GM21447 (cell line): ENCODE measurements around the gene IL1R1.

Source experiments
- ATAC-seq: cut with Tn5 transposase; IDR thresholded peaks from one replicate; pipeline ENCODE4 v1.9.1; 2021; ENCODE audit not compliant: unreplicated experiment

IL1R1 gene

GRCh38 chr2:102168026-102168771 is 25.7 kb downstream of the IL1R1 start:
- no peak for ATAC-seq

GRCh38 chr2:102171946-102172345 is 29.4 kb downstream of the IL1R1 start:
- ATAC-seq, result no peak

DNA sequence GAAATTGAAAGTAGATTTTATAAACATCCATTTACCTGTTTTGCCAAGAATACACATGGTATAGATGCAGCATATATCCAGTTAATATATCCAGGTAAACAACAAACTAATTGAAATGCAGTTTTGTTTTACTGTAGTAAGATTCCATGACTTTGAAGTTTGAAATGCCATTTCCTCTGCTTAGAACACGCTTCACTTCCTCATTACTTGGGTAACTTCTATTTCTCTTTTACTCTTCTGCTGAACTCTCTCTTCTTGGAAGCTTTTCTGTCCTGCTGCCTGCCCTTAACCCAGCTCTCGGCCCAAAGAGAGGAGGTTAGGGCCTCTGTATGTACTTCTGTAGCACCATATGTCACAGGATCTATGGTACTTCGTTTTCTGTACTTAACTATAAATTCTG is 30.2 kb downstream of the IL1R1 start:
- no peak for ATAC-seq

DNA sequence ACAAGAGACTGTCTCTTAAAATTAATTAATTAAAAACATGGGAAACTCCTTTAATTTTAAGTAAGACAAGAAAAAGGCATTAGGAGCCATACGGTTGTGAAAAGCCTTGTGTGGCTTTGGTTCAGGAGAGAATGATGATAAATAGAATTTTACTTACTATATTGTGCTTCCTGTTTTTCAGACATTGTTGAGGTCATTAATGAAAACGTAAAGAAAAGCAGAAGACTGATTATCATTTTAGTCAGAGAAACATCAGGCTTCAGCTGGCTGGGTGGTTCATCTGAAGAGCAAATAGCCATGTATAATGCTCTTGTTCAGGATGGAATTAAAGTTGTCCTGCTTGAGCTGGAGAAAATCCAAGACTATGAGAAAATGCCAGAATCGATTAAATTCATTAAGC is 33.6 kb downstream of the IL1R1 start:
- no peak for ATAC-seq

GRCh38 chr2:102177814-102178478 is 35.4 kb downstream of the IL1R1 start:
- ATAC-seq, result no peak

DNA sequence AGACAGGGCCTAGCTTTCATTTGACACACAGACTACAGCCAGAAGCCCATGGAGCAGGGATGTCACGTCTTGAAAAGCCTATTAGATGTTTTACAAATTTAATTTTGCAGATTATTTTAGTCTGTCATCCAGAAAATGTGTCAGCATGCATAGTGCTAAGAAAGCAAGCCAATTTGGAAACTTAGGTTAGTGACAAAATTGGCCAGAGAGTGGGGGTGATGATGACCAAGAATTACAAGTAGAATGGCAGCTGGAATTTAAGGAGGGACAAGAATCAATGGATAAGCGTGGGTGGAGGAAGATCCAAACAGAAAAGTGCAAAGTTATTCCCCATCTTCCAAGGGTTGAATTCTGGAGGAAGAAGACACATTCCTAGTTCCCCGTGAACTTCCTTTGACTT is 36.5 kb downstream of the IL1R1 start:
- ATAC-seq, result no peak

GRCh38 chr2:102179788-102180686 is 37.5 kb downstream of the IL1R1 start:
- ATAC-seq, result no peak

DNA sequence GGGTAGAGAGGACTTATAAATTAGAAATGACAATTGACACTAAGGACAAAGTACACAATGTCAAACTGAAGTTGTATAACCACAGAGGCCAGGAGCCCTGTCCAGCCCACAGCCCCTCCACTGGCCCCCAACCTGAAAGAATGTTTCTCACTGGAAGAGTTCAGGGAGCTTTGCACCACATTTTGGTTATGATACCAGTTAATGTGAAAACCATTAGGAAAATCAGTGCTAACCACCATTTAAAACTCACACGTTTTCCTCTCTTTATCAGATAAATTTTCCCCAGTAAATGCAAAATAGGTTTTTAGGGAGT is 38.1 kb downstream of the IL1R1 start:
- no peak for ATAC-seq

DNA sequence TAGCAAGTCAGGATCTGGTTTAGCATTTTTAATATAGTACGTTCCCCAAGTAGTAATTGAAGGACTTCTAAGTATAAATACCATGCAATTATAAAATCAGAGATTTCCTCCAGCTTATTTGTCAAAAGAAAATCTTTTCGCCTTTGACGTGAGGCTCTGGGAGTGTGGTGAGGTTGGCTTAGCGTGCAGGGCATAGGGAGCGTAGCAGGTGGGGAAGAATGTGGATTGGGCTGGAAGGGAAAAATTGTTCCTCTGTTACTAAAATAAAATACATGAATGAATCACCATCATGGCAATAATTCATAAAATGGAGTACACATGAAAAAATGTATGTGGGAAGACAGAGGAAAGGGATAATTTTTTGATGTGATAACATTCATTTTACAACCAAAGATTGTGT is 38.8 kb downstream of the IL1R1 start:
- no peak for ATAC-seq

DNA sequence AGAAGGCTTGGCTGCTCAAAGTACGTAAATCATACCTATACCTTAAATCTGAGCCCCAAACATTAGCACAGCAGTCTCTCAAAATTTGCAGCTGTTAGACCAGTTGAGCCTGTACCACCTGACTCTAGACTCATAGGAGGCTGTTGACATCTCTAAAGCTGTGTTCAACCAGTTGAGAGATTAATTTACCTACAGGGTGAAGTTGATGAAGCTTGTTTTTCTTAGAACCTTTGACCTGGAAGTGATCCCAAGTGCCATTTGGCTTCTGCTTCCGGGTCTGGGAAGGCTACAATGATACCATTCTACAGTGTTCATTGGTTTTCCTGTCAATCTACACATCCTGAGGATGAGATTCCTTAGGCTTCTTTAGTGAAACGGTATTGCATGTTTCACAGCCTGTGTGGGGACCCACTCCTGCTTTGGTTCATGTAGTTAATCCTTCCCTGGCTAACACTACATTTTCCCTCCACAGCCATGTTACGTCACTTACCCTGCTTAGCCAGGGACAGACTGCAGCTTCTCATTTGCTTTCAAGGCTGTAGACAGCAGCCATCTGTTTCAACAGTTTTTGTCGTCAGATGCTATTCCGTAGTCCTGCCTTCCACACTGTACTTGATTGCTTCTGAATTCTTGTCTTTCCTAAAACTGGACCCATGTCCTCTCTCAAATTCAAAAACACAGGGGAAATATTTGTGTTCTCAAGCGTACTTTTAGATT is 39.5 kb downstream of the IL1R1 start:
- no peak for ATAC-seq

DNA sequence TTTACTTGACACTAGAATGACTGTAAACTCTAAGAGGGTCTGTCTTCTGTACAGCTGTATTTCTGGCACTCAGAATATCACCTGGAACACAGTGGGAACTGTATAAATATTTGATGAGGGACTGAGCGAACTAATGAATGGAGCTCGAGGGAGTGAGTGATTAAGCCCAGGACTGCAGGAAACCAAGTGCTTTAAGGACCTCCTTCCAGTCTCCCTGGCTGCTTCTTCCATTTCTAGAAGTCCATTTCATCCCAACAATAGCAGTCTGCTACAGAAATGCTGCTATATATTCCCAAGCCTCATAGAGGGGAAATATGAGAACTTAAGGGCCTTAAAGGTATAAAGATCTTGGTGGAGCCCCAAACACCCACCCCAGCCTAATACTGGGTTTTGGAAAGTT is 41.5 kb downstream of the IL1R1 start:
- no peak for ATAC-seq

- no peak for ATAC-seq
These were observed 42.0 kb downstream of the IL1R1 start for GRCh38 chr2:102184568-102184967.

- ATAC-seq, result no peak
These were observed 42.8 kb downstream of the IL1R1 start for GRCh38 chr2:102185347-102185746.

DNA sequence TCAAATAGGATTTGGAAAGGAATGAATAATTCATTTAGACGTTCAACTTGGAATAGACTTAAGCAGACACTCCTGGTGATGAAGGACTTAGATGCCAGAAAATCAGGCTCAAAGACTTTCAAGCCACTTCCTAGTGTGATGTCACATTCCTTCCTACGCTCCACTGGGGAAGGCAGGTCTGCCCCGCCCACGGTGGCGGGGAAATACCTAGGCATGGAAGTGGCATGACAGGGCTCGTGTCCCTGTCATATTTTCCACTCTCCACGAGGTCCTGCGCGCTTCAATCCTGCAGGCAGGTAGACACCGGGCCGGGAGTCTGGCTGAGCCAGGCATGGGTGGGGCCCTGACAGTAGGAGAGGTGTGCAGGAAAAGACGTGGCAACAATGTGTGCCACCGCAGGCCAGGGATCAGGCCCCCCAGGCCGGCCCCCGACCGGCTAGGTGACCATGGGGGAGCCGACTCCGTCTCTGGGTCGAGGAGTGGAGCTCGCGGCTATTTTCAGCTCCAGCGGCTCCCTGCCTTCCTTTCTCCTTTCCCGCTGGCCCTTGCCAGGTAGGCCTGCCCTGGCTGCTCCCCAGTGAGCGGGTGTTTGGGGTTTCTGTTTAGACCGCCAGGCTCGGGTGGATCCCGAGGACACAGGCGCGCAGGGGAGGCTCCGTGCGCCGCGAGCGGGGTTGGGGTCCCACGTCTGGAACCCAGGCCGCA is 44.4 kb downstream of the IL1R1 start, which contains the start of gene IL1RL2:
Gene IL1RL2 (plus strand): TSS at position 233 of the 705 bp plus-strand sequence. CDS start 845 bp downstream, outside the sequence.
- no peak for ATAC-seq

- ATAC-seq, result no peak
These were observed 45.1 kb downstream of the IL1R1 start for GRCh38 chr2:102187496-102188150.

DNA sequence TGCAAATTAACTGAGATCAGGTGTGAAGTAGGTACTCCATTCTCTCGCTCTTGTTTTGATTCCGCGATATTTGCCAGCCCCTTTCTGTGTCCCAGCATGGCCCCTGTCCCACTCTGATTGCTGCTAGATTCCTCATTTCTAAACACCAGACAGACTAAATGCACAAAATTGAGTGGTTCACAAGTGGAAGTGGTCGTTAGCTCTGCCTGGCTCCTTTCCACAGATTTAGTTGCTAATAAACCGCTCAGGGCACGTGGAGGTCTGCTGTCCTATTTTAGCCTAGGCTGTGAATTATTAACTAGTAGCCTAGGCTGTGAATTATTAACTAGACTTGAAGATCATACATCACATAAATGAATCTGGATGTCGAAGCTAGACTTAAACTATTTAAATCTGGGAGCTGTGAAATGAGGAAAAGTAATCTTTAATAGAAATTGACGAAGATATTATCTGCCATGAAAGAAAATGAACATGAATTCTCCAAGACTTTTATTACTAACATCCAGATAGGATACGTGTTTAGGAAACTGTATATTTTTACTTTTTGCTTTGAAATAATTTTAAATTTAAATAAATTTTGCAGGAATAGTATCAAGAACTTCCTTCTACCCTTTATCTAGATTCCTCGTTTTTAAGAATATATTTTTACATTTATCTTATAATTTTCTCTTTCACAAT is 48.0 kb downstream of the IL1R1 start:
- no peak for ATAC-seq

DNA sequence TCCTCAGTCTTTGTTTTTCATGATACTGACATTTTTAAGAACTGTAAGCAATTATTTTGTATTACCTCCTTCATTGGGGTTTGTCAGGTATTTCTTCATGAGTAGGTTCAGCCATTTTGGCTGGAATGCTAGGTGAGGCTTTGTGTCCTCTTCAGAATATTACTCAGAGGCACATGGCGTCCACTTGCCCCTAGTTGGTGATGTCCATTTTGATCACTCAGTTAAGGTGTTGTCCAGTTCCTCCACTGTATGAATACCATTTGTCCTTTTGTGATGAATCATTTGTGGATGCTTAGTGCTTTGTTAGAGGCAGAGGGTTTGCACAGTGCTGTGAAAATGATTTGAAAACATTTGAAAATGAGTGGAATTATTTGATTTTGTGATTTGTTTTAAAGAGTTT is 49.0 kb downstream of the IL1R1 start:
- no peak for ATAC-seq

GRCh38 chr2:102193074-102193473 is 50.5 kb downstream of the IL1R1 start:
- ATAC-seq, result no peak

GRCh38 chr2:102194609-102195268 is 52.2 kb downstream of the IL1R1 start:
- ATAC-seq, result no peak
